SK-N-SH (cell line): ENCODE data around the gene JAG1. TPM values are rescaled to one million over a fixed set of nuclear protein-coding genes. Genes with fewer than 3 reads are reported as not detected.

Experiments
- CTCF ChIA-PET: fragments of 300-600, 350-600 bp; formaldehyde crosslinking; extraction: SDS; loops from one replicate; lab custom pipeline; 2021; lab: Yijun Ruan, JAX
- POLR2A ChIA-PET: fragments of 350-600 bp; sonication (Branson Sonifier 250); formaldehyde crosslinking; extraction: SDS; loops from one replicate; lab custom pipeline; 2020; ENCODE audit warnings: antibody characterized with exemption, inconsistent platforms; lab: Yijun Ruan, JAX
- DNase-seq: peaks from one replicate; pipeline ENCODE4 v3.0.0; 2012
- H2AFZ ChIP-seq: fragments of 200-600 bp; sonication (generic); 2 replicates; pipeline ENCODE4 v1.8.1; 2016; ENCODE audit warnings: antibody characterized with exemption, mild to moderate bottlenecking, low read depth
- H3F3A ChIP-seq: fragments of 200-600 bp; sonication (generic); replicated peaks from 2 replicates; pipeline ENCODE3; 2016; ENCODE audit warnings: antibody characterized with exemption, mild to moderate bottlenecking; ENCODE audit not compliant: insufficient read depth
- H3K27ac ChIP-seq, 2 experiments: fragments of 200-500 bp in 1 of 2; fragments of 200-600 bp in 1 of 2; sonication (Bioruptor generic) in 1 of 2; sonication (generic), shearing (Covaris generic) in 1 of 2; 2 replicates each; pipeline versions ENCODE4 v1.5.1 to v1.6.1; 2014 to 2016; ENCODE audit warnings: low read depth in 2 of 2, inconsistent platforms in 1 of 2, low read length in 1 of 2, mild to moderate bottlenecking in 1 of 2, mixed read lengths in 1 of 2
- H3K27me3 ChIP-seq: fragments of 200-600 bp; sonication (generic), shearing (Covaris generic); 2 replicates; pipeline ENCODE4 v1.6.1; 2016; ENCODE audit warnings: mixed run types; ENCODE audit not compliant: insufficient read depth
- H3K36me3 ChIP-seq, 2 experiments: fragments of 200-500 bp in 1 of 2; fragments of 200-600 bp in 1 of 2; sonication (Bioruptor generic) in 1 of 2; sonication (generic) in 1 of 2; replicated peaks in 1 of 2; 2 replicates each; pipeline versions ENCODE3 to v1.5.1; 2014 to 2016; ENCODE audit warnings: low read length in 1 of 2, mild to moderate bottlenecking in 1 of 2; ENCODE audit not compliant: insufficient read depth in 2 of 2, control insufficient read depth in 1 of 2
- H3K4me1 ChIP-seq, 2 experiments: fragments of 200-500 bp in 1 of 2; fragments of 200-600 bp in 1 of 2; sonication (Bioruptor generic) in 1 of 2; sonication (generic), shearing (Covaris generic) in 1 of 2; 2 replicates each; pipeline versions ENCODE4 v1.5.1 to v1.6.1; 2014 to 2016; ENCODE audit warnings: low read depth in 1 of 2, low read length in 1 of 2, mixed run types in 1 of 2; ENCODE audit not compliant: insufficient read depth in 2 of 2, control insufficient read depth in 1 of 2
- H3K4me2 ChIP-seq: fragments of 200-600 bp; sonication (generic), shearing (Covaris generic); 2 replicates; pipeline ENCODE4 v1.6.1; 2017; ENCODE audit warnings: mixed run types
- H3K4me3 ChIP-seq, 2 experiments: fragments of 200-500 bp in 1 of 2; fragments of 200-600 bp in 1 of 2; sonication (Bioruptor generic) in 1 of 2; sonication (generic), shearing (Covaris generic) in 1 of 2; 2 replicates each; pipeline versions ENCODE4 v1.5.1 to v1.8.1; 2014 to 2016; ENCODE audit warnings: low read depth in 2 of 2, inconsistent platforms in 1 of 2, low read length in 1 of 2, mild to moderate bottlenecking in 1 of 2, mixed read lengths in 1 of 2, moderate library complexity in 1 of 2
- H3K79me2 ChIP-seq: fragments of 200-600 bp; sonication (generic); 2 replicates; pipeline ENCODE4 v1.8.1; 2017; ENCODE audit warnings: mild to moderate bottlenecking; ENCODE audit not compliant: insufficient read depth
- H3K9ac ChIP-seq: fragments of 200-600 bp; sonication (generic); 2 replicates; pipeline ENCODE4 v1.6.1; 2017; ENCODE audit warnings: mixed run types
- H3K9me2 ChIP-seq: fragments of 200-600 bp; sonication (generic); 2 replicates; pipeline ENCODE4 v1.6.1; 2017; ENCODE audit warnings: mixed run types
- H3K9me3 ChIP-seq: fragments of 200-600 bp; sonication (generic); 2 replicates; pipeline ENCODE4 v1.6.1; 2017; ENCODE audit warnings: mixed run types, mild to moderate bottlenecking, moderate library complexity
- H4K20me1 ChIP-seq: fragments of 200-600 bp; sonication (generic); 2 replicates; pipeline ENCODE4 v1.6.1; 2017; ENCODE audit warnings: mild to moderate bottlenecking, mixed run types; ENCODE audit not compliant: insufficient read depth
- CHD2 ChIP-seq: fragments of 150-350 bp; IDR thresholded peaks from 2 replicates; pipeline ENCODE4 v1.6.1; 2018; ENCODE audit warnings: low read length; ENCODE audit not compliant: partially characterized antibody
- ELF1 ChIP-seq: IDR thresholded peaks from 2 replicates; pipeline ENCODE4 v1.4.0; 2012
- FOXJ3 ChIP-seq: sonication (generic); formaldehyde crosslinking; IDR thresholded peaks from 2 replicates; pipeline ENCODE4 v1.5.1; 2020; ENCODE audit warnings: mild to moderate bottlenecking, missing genetic modification reagents
- FOXM1 ChIP-seq: IDR thresholded peaks from 2 replicates; pipeline ENCODE4 v1.4.0; 2012; ENCODE audit warnings: low read depth, mild to moderate bottlenecking
- GATA2 ChIP-seq: sonication (generic); formaldehyde crosslinking; IDR thresholded peaks from 2 replicates; pipeline ENCODE4 v1.5.0; 2020; ENCODE audit warnings: mild to moderate bottlenecking, missing genetic modification reagents
- MEF2A ChIP-seq: IDR thresholded peaks from 2 replicates; pipeline ENCODE4 v1.4.0; 2012; ENCODE audit warnings: low read depth, borderline replicate concordance
- MXI1 ChIP-seq: IDR thresholded peaks from 2 replicates; pipeline ENCODE4 v1.6.1; 2012; ENCODE audit warnings: mild to moderate bottlenecking, low read depth, low read length, improper control_type of control experiment
- POLR2AphosphoS5 ChIP-seq: IDR thresholded peaks from 2 replicates; pipeline ENCODE4 v1.6.1; 2012; ENCODE audit warnings: low read depth, low read length
- RAD21 ChIP-seq: IDR thresholded peaks from 2 replicates; pipeline ENCODE4 v1.6.1; 2012; ENCODE audit warnings: mild to moderate bottlenecking, low read length
- RCOR1 ChIP-seq: fragments of 150-350 bp; IDR thresholded peaks from 2 replicates; pipeline ENCODE4 v1.6.1; 2017; ENCODE audit warnings: antibody characterized with exemption, low read length
- RFX5 ChIP-seq: IDR thresholded peaks from 2 replicates; pipeline ENCODE4 v1.6.1; 2012; ENCODE audit warnings: mild to moderate bottlenecking, improper control_type of control experiment, low read length
- SMC3 ChIP-seq: IDR thresholded peaks from 2 replicates; pipeline ENCODE4 v1.6.1; 2012; ENCODE audit warnings: low read depth, low read length, improper control_type of control experiment
- TCF12 ChIP-seq: IDR thresholded peaks from 2 replicates; pipeline ENCODE4 v1.4.0; 2012
- TEAD4 ChIP-seq: IDR thresholded peaks from 2 replicates; pipeline ENCODE4 v1.4.0; 2012; ENCODE audit warnings: mild to moderate bottlenecking, borderline replicate concordance; ENCODE audit not compliant: insufficient read depth
- WGBS: methylation state at CpG from one replicate; pipeline ENCODE4 v1.1.6; 2017; ENCODE audit warnings: low lambda C conversion rate; 5-methylcytosine and 5-hydroxymethylcytosine counted together
- polyA plus RNA-seq, 3 experiments: library from polyadenylated mRNA; depleted of rRNA; stranded (reverse); fragments of >200 nt; gene quantifications; 2 replicates each; pipeline ENCODE4 v1.2.3, GENCODE V29; 2012
- TF ChIP-seq, protein P1 (sequence below): IDR thresholded peaks from 2 replicates; pipeline ENCODE4 v1.4.0; 2012; ENCODE audit warnings: low read depth, borderline replicate concordance
- TF ChIP-seq, protein P2 (sequence below): IDR thresholded peaks from 2 replicates; pipeline ENCODE4 v1.6.1; 2012; ENCODE audit warnings: mild to moderate bottlenecking, low read depth, low read length, moderate library complexity
- TF ChIP-seq, protein P3 (sequence below): IDR thresholded peaks from 2 replicates; pipeline ENCODE4 v1.4.0; 2012; ENCODE audit warnings: low read depth
- TF ChIP-seq, protein P4 (sequence below): fragments of 150-350 bp; IDR thresholded peaks from 2 replicates; pipeline ENCODE4 v1.6.1; 2017; ENCODE audit warnings: antibody characterized with exemption, low read length, low read depth, borderline replicate concordance
- TF ChIP-seq, protein P5 (sequence below): IDR thresholded peaks from 2 replicates; pipeline ENCODE4; 2012
- TF ChIP-seq, protein P6 (sequence below): fragments of 150-350 bp; IDR thresholded peaks from 2 replicates; pipeline ENCODE4 v1.6.1; 2016; ENCODE audit warnings: mild to moderate bottlenecking, low read depth, low read length

JAG1 gene
- polyA plus RNA-seq, 1 of the 3 experiments (the other 2 are of a cell fraction): 6.0 TPM

DNA sequence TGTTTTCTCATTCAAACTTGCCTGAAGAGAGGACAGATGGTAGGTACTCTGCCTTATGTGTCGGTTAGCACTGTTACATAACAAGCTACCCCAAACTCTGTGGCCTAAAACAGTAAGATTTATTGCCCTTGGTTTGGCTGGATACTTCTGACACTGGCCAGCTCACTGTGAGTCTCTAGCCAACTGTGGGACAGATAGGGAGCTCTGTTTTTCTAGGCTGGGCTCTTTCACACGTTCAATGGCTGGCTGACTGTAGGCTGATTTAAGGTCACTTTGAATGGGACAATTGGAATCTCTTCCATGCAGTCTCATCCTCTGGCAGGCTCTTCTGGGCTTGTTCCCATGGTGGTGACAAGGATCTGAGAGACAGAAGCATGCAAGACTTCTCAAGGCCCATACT is 39.4 kb upstream of the JAG1 start:
- Histone ChIP-seq H3K9me3 (no peaks in the 10 kb centered on the region), H3K27me3 (no peaks in the 10 kb centered on the region), H4K20me1 (no peaks in the 10 kb centered on the region), H3K4me2 (no peak overlapping the region), H3K4me3 (no peak overlapping the region), H3K79me2 (no peaks in the 10 kb centered on the region), H3K9me2 (no peaks in the 10 kb centered on the region), H2AFZ (no peak overlapping the region), H3K4me1 (peaks cover 3 to 34% of the 10 kb centered on the region in 2 experiments), H3F3A (peaks cover 7% of the 10 kb centered on the region), H3K27ac (no peak overlapping the region), H3K36me3 (no peaks in the 10 kb centered on the region), H3K9ac (no peak overlapping the region)
- 62% methylated on average over 2 of the region's 2 CpGs for WGBS
- POLR2A ChIA-PET: no interaction called here
- TF ChIP-seq TCF12 (no peak), RFX5 (no peak), MEF2A (no peak), FOXJ3 (no peak), SMC3 (no peak), GATA2 (no peak), ELF1 (no peak), POLR2AphosphoS5 (no peak), CHD2 (no peak), RAD21 (no peak), TEAD4 (no peak), RCOR1 (no peak), FOXM1 (no peak), MXI1 (no peak)
- TF ChIP-seq, protein P1, sequence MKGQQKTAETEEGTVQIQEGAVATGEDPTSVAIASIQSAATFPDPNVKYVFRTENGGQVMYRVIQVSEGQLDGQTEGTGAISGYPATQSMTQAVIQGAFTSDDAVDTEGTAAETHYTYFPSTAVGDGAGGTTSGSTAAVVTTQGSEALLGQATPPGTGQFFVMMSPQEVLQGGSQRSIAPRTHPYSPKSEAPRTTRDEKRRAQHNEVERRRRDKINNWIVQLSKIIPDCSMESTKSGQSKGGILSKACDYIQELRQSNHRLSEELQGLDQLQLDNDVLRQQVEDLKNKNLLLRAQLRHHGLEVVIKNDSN: no peak
- TF ChIP-seq, protein P2, sequence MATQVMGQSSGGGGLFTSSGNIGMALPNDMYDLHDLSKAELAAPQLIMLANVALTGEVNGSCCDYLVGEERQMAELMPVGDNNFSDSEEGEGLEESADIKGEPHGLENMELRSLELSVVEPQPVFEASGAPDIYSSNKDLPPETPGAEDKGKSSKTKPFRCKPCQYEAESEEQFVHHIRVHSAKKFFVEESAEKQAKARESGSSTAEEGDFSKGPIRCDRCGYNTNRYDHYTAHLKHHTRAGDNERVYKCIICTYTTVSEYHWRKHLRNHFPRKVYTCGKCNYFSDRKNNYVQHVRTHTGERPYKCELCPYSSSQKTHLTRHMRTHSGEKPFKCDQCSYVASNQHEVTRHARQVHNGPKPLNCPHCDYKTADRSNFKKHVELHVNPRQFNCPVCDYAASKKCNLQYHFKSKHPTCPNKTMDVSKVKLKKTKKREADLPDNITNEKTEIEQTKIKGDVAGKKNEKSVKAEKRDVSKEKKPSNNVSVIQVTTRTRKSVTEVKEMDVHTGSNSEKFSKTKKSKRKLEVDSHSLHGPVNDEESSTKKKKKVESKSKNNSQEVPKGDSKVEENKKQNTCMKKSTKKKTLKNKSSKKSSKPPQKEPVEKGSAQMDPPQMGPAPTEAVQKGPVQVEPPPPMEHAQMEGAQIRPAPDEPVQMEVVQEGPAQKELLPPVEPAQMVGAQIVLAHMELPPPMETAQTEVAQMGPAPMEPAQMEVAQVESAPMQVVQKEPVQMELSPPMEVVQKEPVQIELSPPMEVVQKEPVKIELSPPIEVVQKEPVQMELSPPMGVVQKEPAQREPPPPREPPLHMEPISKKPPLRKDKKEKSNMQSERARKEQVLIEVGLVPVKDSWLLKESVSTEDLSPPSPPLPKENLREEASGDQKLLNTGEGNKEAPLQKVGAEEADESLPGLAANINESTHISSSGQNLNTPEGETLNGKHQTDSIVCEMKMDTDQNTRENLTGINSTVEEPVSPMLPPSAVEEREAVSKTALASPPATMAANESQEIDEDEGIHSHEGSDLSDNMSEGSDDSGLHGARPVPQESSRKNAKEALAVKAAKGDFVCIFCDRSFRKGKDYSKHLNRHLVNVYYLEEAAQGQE: no peak
- TF ChIP-seq, protein P3, sequence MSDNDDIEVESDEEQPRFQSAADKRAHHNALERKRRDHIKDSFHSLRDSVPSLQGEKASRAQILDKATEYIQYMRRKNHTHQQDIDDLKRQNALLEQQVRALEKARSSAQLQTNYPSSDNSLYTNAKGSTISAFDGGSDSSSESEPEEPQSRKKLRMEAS: no peak
- TF ChIP-seq, protein P4, sequence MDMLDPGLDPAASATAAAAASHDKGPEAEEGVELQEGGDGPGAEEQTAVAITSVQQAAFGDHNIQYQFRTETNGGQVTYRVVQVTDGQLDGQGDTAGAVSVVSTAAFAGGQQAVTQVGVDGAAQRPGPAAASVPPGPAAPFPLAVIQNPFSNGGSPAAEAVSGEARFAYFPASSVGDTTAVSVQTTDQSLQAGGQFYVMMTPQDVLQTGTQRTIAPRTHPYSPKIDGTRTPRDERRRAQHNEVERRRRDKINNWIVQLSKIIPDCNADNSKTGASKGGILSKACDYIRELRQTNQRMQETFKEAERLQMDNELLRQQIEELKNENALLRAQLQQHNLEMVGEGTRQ: no peak
- TF ChIP-seq, protein P5, sequence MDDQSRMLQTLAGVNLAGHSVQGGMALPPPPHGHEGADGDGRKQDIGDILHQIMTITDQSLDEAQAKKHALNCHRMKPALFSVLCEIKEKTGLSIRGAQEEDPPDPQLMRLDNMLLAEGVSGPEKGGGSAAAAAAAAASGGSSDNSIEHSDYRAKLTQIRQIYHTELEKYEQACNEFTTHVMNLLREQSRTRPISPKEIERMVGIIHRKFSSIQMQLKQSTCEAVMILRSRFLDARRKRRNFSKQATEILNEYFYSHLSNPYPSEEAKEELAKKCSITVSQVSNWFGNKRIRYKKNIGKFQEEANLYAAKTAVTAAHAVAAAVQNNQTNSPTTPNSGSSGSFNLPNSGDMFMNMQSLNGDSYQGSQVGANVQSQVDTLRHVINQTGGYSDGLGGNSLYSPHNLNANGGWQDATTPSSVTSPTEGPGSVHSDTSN: no peak
- TF ChIP-seq, protein P6, sequence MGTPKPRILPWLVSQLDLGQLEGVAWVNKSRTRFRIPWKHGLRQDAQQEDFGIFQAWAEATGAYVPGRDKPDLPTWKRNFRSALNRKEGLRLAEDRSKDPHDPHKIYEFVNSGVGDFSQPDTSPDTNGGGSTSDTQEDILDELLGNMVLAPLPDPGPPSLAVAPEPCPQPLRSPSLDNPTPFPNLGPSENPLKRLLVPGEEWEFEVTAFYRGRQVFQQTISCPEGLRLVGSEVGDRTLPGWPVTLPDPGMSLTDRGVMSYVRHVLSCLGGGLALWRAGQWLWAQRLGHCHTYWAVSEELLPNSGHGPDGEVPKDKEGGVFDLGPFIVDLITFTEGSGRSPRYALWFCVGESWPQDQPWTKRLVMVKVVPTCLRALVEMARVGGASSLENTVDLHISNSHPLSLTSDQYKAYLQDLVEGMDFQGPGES: no peak
- CTCF ChIA-PET: interaction anchor here (1.2 kb wide), 1 partner anchor 39 kb away, joined by 3 read pairs; no protein-coding TSS in a partner anchor
- no peak for DNase-seq
